GM21619 (cell line): ENCODE results near the gene NTNG1.

ENCODE experiments used
- ATAC-seq: cut with Tn5 transposase; IDR thresholded peaks from one replicate; pipeline ENCODE4 v1.9.1; 2021; ENCODE audit not compliant: unreplicated experiment

The NTNG1 gene

GRCh38 chr1:107255469-107255868, 114.6 kb downstream of the NTNG1 start:
- no peak for ATAC-seq

DNA sequence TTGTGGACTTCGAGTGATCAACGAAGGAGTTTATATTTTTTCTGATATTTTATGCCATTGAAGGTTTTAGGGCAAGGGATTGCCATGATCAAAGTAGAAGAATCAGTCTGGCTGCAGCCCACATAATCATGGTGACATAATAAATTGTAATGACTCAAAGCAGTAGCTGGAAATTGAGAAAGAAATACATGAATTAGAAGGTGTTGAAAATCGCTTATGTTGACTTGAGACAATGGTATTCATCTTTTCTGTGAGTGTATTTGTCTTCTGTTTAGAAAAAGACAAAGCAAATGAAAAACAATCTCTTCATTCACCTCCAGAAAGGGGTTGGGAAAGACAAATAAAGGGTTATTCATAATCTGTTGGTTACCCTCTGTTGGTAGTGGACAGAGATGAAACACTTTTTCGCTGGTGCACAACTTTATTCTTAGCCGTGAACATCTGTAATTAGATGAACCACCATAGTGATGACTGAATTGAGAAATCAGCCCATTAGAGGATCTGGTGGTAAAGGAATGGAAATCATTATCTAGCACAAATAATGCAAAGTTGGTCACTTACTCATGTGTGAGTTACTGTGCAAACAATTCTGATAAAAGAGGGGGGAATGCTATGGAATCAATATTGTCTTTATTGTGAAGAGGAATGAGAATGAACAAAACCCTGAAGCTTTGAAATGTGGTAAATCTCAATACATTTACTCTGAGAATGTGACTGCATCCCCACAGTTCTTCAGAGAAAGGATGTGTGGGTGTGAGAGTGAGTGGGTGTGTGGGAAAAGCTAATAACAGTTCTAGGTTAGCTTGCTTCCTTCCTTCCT, 121.8 kb downstream of the NTNG1 start:
- no peak for ATAC-seq

DNA sequence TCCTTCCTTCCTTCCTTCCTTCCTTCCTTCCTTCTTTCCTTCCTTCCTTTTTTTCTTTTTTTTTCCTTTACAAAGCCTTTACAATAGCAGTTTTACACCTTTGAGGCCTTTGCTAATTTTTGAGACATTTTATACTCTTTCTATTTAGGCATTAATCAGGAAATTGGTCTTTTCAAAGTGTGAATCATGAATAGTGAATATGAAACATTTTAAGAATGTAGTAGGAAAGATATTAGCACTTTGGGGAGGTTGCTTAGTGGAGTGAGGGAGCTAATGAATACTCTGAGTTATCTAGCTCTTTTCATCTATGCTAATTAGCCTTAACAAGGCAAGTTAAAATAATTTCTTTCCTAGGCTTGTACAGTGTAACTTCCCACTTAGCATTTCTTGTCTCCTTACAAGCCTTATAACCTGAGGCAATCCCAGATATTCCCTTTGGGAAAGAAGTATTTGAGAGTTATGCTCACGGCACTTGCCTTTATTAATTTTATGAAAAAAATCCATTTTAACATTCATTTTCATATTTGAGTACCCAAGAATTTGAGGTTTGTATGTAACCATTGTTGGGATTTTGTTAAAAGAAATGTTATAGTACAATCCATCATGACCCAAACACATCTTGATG, 122.6 kb downstream of the NTNG1 start:
- ATAC-seq = no peak

DNA sequence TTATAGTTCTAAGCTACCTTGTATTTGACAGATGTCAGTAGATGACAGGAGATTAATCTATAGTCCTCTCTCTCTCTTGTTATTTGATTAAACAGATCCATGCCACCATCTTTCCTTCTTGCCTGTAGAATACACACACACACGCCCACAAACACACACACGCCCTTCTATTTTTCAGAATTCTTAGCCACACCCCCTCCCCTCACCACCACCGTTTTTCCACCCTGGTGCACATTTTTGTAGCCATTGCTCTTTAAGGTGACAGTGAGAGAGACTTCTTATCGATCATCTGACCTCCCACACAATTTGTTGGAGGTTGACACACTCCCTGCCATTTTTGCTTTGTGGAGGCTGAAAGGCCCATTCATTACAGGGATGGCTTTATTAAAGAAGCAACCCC, 123.2 kb downstream of the NTNG1 start:
- ATAC-seq = no peak

DNA sequence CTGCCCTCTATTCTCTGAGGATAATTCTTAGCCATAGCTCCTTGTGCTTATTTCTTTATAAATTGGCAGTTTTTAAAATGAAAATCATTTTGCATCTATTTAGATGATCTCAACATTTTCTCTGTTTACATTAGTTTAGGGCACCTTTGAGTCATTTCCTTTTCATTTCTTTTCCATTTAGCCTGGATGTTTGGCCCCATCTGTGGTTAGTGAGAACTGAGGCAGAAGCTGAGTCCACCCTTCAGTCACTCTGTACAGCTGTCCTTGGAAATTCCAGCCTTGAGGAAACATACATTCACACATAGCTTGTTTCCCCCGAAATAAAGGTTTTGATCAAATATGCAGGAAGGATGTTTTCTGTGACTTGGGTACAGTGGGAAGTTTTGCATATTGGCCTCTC, 123.7 kb downstream of the NTNG1 start:
- ATAC-seq = no peak

DNA sequence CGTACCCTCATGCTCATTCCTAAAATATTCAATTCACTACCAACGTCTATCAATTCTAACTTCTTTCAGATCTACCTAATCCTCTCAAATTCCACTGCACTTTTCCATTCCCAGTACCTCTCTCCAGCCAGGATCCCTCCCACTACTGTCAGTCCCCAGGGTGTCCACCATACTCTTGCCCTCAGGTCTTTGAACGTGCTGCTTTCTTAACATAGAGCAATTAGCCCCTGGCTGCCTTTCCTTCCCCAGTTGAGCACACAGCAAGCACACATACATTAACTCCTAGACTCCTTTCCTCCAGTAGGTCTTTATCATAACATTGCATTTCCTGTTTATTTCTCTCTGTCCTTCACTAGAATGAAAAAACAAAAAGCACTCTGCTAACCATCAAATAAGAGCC, 126.7 kb downstream of the NTNG1 start:
- ATAC-seq = no peak

DNA sequence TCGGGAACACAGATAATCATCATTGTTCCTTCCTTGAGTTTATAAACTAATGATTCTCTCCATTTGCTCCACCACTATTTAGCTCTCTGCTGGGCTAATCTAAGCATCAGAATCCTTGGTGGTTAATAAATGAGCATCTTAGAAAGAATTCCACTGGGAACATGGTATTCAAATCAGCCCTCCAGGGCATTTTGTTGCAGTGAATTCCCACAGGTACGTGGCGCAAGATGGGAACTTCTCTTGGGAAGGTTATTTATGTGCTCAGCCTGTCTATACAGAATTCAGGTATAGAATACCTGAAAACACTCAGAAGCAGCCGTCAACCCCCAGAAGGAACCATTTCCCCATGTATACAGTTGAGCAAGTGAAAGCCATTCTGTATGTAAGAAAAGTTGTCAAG, 131.5 kb downstream of the NTNG1 start:
- ATAC-seq = no peak

- no peak for ATAC-seq
These were observed 132.7 kb downstream of the NTNG1 start for GRCh38 chr1:107273515-107273914.

DNA sequence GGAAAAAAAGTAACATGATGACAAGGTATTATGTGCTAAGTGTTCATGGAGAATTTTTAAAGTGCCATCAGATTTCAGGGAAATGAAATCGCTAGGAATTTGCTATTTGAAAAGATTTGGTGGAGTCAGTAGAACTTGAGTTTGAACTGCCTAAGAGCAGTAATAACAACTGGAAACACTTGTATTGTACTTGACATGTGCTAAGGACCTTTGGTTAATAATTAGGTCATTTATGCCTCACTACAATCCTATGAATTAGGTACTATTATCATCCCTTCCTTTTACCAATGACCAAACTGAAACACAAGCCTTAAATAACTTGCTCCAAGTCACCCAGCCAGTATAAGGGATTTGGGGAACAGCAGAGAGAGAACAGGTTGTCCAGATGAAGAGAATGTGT, 133.4 kb downstream of the NTNG1 start:
- no peak for ATAC-seq

GRCh38 chr1:107276247-107276646, 135.4 kb downstream of the NTNG1 start:
- no peak for ATAC-seq

DNA sequence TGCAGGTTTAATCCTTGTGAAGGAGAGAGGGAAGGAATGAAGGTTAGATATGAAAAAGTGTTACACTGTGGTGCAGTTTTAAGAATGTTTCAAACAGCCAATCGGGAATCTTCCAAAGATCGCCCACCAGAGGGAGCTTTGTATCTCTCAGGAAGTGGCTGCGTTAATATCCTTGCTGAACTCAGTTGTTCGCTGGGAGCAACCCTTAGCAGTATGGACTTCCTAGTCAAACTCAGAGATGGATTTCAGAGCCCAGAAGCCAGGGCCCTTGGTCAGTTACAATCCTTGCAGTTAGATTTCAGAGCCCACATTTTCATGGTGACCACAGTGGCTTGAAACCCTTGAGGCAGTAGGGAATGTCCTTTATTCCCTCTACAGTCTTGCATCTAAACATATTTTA, 136.2 kb downstream of the NTNG1 start:
- peak; percentile 44 for ATAC-seq

DNA sequence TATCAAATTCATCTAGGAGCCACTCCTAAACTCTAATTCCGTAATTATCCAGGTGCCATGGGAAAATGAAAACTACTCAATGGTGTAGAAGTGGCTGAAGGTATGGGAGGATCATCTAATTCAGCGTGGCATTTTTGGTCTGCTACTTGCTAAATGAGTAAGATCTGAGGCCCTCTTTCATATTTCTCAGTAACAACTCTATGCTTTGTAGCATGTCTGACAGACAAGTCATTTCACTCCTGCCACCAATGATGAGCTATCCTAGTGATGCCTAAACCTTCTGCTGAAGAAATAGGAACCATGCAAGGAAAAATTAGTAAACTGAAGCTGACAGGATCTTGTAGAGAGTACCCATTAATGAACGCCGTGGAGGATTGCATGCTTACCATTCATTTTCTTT, 145.3 kb downstream of the NTNG1 start:
- ATAC-seq = no peak

DNA sequence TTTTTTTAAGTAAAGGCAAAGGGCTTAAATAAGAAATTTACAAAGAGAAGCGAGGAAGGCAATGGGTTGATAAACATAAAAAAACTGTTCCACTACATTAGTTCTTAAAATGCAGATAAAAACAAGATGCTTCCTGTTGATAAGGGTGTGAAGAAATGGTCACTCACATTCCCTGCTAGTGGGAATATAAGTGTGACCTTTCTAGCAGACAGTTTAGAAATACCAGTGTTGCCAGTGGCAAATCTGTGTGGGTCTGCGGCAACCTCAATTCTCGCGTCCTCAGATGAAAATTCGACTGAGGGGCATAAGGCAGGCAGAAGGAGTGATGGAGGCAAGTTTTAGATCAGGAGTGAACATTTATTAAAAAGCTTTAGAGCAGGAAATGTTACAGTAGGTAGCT, 151.1 kb downstream of the NTNG1 start:
- no peak for ATAC-seq

DNA sequence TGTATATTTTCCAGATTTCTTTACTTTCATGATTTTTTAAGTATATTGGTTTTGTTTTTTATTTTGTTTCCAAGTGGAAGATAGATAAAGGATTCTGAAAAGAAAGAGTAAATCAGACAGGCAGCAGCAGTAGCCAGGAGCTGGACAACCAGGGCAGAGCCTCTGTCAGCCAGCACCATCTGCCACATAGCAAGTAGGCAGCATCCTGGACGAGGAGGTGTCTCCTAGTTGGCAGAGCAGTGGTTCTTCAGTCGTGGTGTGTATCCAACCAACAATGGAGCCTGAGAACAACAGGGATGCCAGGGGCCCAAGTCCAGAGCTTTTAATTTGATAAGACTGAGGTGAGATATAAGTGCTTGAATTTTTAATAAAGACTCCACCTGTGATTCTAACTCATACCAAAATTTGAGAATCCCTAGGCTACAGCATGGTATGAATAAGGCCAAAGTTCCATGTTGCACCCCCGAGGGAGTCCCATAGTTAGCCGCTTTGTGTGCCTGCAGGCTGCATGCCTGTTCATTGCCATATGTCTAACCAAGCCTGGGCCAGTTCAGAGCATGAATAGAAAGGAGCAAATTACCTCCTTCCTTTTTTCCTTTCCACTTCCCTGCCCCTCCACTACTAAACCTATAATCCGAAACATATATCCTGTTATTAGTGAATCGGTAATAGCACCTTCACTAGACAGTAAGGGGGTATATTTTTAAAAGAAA, 153.2 kb downstream of the NTNG1 start:
- no peak for ATAC-seq

- no peak for ATAC-seq
These were observed 153.8 kb downstream of the NTNG1 start for GRCh38 chr1:107294686-107295085.

- ATAC-seq = no peak
These were observed 156.8 kb downstream of the NTNG1 start for GRCh38 chr1:107297681-107298080.

DNA sequence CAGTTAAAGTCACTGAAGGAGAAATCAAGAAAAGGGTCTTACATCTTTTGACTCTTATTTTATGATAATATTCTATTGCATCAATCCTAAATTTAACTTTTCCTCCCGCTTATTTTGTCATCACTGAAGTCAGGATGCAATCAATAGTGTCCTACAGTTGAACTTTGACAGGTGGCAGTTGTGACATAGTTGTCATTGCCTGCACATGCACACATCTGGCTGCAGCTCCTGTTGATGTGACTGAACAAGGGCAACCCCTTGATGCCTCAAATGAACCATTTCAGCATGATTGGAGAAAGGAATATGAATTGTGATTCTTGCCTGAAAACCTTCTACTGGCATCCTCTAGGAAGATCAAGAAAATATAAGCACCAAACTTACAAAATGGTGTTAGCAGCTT, 157.7 kb downstream of the NTNG1 start:
- ATAC-seq = no peak

- ATAC-seq = no peak
These were observed 158.7 kb downstream of the NTNG1 start for GRCh38 chr1:107299521-107299920.

- ATAC-seq = no peak
These were observed 169.1 kb downstream of the NTNG1 start for GRCh38 chr1:107309962-107310361.

DNA sequence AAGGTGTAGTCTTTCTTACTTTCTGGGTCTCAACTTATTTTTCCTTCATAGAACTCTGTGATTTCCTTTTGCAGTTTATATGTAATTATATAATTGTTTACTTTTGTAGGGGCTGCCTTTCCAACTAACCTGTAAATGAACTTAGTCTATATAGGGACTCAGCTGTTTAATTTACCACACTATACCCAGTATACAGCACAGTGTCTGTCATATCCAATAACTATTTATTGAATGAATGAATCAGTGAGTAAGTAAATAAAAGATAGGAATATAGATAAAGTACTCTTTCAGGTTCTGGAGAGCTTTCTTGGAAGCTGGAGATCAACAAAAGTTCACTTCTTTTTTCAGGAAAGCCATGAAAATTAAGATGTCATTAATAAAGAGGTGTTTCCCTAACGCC, 174.8 kb downstream of the NTNG1 start:
- ATAC-seq = no peak

GRCh38 chr1:107318932-107319331, 178.1 kb downstream of the NTNG1 start:
- no peak for ATAC-seq

- no peak for ATAC-seq
These were observed 182.9 kb downstream of the NTNG1 start for GRCh38 chr1:107323784-107324183.
